Mesendoderm (in vitro differentiated cells): ENCODE results near the gene CGB2.
"Not testable (repeated sequence)": the region's sequence is repeated elsewhere in the genome, so short reads cannot be mapped to it uniquely, and the experiment has no call there.

Experiments
- DNase-seq: peaks from one replicate; pipeline ENCODE4 v3.0.0; 2013
- H2AK5ac ChIP-seq: 2 replicates; pipeline ENCODE4 v1.6.1; 2013; ENCODE audit warnings: low read length, inconsistent platforms
- H2BK120ac ChIP-seq: 2 replicates; pipeline ENCODE4 v1.6.1; 2013; ENCODE audit warnings: low read depth, mild to moderate bottlenecking, low read length, moderate library complexity, mixed read lengths
- H2BK15ac ChIP-seq: replicated peaks from 2 replicates; pipeline ENCODE4 v1.6.1; 2013; ENCODE audit warnings: low read depth, mild to moderate bottlenecking, moderate library complexity
- H2BK5ac ChIP-seq: 2 replicates; pipeline ENCODE4 v1.6.1; 2013; ENCODE audit warnings: low read length, inconsistent platforms
- H3K18ac ChIP-seq: 2 replicates; pipeline ENCODE4 v1.6.1; 2013; ENCODE audit warnings: mild to moderate bottlenecking, low read length, mixed read lengths
- H3K23ac ChIP-seq: one replicate; pipeline ENCODE4 v1.6.1; 2013; ENCODE audit warnings: low read length
- H3K27ac ChIP-seq: 2 replicates; pipeline ENCODE4 v1.5.1; 2013; ENCODE audit warnings: low read depth, mild to moderate bottlenecking, inconsistent platforms, low read length, moderate library complexity
- H3K27me3 ChIP-seq: 2 replicates; pipeline ENCODE4 v1.6.1; 2013; ENCODE audit warnings: low read length, control low read depth, mild to moderate bottlenecking, inconsistent platforms; ENCODE audit not compliant: insufficient read depth, poor library complexity
- H3K36me3 ChIP-seq: 2 replicates; pipeline ENCODE4 v1.6.1; 2013; ENCODE audit warnings: low read length, inconsistent platforms; ENCODE audit not compliant: control insufficient read depth, insufficient read depth
- H3K4ac ChIP-seq: one replicate; pipeline ENCODE4 v1.6.1; 2013; ENCODE audit warnings: low read depth, mild to moderate bottlenecking, low read length, moderate library complexity
- H3K4me1 ChIP-seq: 2 replicates; pipeline ENCODE4 v1.6.1; 2013; ENCODE audit warnings: low read depth, low read length, inconsistent platforms; ENCODE audit not compliant: control insufficient read depth
- H3K4me2 ChIP-seq: 2 replicates; pipeline ENCODE4 v1.6.1; 2013; ENCODE audit warnings: low read length
- H3K4me3 ChIP-seq: 2 replicates; pipeline ENCODE4 v1.5.1; 2013; ENCODE audit warnings: mild to moderate bottlenecking, low read length
- H3K56ac ChIP-seq: one replicate; pipeline ENCODE4 v1.6.1; 2013; ENCODE audit warnings: low read length
- H3K79me1 ChIP-seq: 2 replicates; pipeline ENCODE4 v1.6.1; 2013; ENCODE audit warnings: low read length, inconsistent platforms
- H3K79me2 ChIP-seq: 2 replicates; pipeline ENCODE4 v1.6.1; 2013; ENCODE audit warnings: mild to moderate bottlenecking, low read length; ENCODE audit not compliant: control insufficient read depth, insufficient read depth
- H3K9ac ChIP-seq: 2 replicates; pipeline ENCODE4 v1.6.1; 2013; ENCODE audit warnings: low read length, inconsistent platforms
- H4K5ac ChIP-seq: one replicate; pipeline ENCODE4 v1.6.1; 2013; ENCODE audit warnings: low read length
- H4K8ac ChIP-seq: one replicate; pipeline ENCODE4 v1.6.1; 2013; ENCODE audit warnings: low read depth, mild to moderate bottlenecking, control low read depth, low read length, moderate library complexity
- WGBS: extraction: QIAGEN DNeasy Blood & Tissue Kit; methylation state at CpG from one replicate; pipeline ENCODE4 v1.1.7; 2013; ENCODE audit warnings: low lambda C conversion rate, missing lambda C conversion rate; ENCODE audit not compliant: insufficient coverage; ENCODE audit errors: extremely low coverage; 5-methylcytosine and 5-hydroxymethylcytosine counted together

The CGB2 gene

GRCh38 chr19:49043548-49043947 lies 11.9 kb downstream of the CGB2 start, which contains the start of gene CGB5:
CGB5 (plus strand) TSS chr19:49043848; CDS start chr19:49044210, 362 bp downstream.
- H3K79me1 ChIP-seq, H3K4ac ChIP-seq, H3K56ac ChIP-seq, H3K79me2 ChIP-seq, H3K18ac ChIP-seq, H3K27me3 ChIP-seq, H2BK5ac ChIP-seq, DNase-seq, H3K9ac ChIP-seq, H3K4me3 ChIP-seq, H4K8ac ChIP-seq, H3K27ac ChIP-seq, H3K4me1 ChIP-seq, H2BK120ac ChIP-seq, H2AK5ac ChIP-seq, H3K4me2 ChIP-seq, H2BK15ac ChIP-seq, H3K36me3 ChIP-seq, H4K5ac ChIP-seq, H3K23ac ChIP-seq: not testable (repeated sequence)
- WGBS, result no CpG with 5 or more reads among the region's 15 CpGs

DNA sequence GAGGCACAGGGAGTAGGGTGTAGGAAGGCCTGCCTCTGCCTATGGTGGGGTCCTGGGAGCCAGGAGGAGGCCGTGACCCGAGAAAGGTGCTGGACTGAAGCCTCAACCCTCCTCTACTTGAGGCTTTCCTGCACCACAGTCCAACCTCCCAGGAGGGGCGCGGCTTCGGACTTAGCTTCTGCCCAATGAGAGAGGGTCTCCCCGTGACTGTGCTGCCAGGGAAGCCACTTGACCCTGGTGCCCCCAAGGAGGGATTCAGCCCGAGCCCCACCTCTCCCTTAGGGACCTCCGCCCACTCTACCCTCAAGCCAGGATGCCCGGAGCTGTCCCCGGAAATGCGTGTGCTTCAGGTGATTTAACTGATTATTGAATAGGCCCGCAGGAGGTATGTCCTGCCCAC lies 17.3 kb downstream of the CGB2 start, which contains the start of gene CGB8:
Gene CGB8 (minus strand): TSS at position 101 of the 400 bp plus-strand sequence. CDS start 372 bp downstream, outside the sequence.
- H2BK120ac ChIP-seq, H4K8ac ChIP-seq, H3K4me1 ChIP-seq, H4K5ac ChIP-seq, H3K36me3 ChIP-seq, H3K4me2 ChIP-seq, H3K79me2 ChIP-seq, H2BK15ac ChIP-seq, H3K23ac ChIP-seq, DNase-seq, H3K56ac ChIP-seq, H3K27ac ChIP-seq, H3K18ac ChIP-seq, H3K4me3 ChIP-seq, H3K4ac ChIP-seq, H3K9ac ChIP-seq, H2AK5ac ChIP-seq, H3K27me3 ChIP-seq, H3K79me1 ChIP-seq, H2BK5ac ChIP-seq: not testable (repeated sequence)
- WGBS, result no CpG with 5 or more reads among the region's 12 CpGs

GRCh38 chr19:49049834-49050233 lies 18.1 kb downstream of the CGB2 start:
- not testable (repeated sequence) for H3K9ac ChIP-seq, H3K4me1 ChIP-seq, H3K18ac ChIP-seq, H3K79me1 ChIP-seq, DNase-seq, H2BK5ac ChIP-seq, H2BK15ac ChIP-seq, H4K5ac ChIP-seq, H3K56ac ChIP-seq, H2AK5ac ChIP-seq, H3K4me2 ChIP-seq, H3K27me3 ChIP-seq, H3K27ac ChIP-seq, H3K4ac ChIP-seq, H4K8ac ChIP-seq, H3K23ac ChIP-seq, H3K36me3 ChIP-seq, H3K4me3 ChIP-seq, H2BK120ac ChIP-seq, H3K79me2 ChIP-seq
- WGBS, result no CpG with 5 or more reads among the region's 4 CpGs

DNA sequence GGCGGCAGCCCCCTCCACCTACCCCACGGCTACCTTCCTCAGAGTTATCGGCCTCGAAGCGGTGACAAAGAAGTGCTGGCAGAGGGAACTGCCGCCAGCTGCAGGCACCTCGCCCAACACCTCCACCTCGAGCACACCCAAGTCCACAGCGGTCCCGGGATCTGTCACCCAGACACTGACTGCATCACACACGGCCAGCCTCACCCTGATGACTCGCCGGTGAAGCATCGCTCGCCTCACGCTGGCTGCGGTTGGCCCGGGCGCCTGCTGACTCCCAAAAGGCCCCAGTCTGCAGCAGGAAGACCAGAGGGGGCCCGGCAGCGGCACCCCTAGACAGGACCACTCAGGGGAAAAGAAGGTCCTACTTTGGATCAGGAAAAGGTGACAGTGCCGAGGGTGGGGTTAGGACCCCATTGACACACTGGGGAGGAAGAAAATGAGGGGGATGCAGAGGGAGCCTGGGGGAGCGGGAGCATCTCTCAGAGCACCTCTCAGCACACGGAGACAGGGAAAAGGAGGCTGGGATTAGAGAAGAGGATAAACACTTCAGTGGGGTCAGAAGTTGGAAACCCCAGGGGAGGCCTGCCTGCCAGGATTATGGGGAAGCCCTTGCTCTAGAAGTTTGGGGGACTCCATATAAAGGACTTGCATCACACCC lies 18.8 kb downstream of the CGB2 start:
- H3K27ac ChIP-seq, H3K79me1 ChIP-seq, H3K56ac ChIP-seq, H4K8ac ChIP-seq, H3K4me1 ChIP-seq, H3K4me3 ChIP-seq, H3K4me2 ChIP-seq, H3K36me3 ChIP-seq, H3K18ac ChIP-seq, H3K79me2 ChIP-seq, H3K4ac ChIP-seq, H3K27me3 ChIP-seq, H2BK5ac ChIP-seq, H4K5ac ChIP-seq, H3K9ac ChIP-seq, H3K23ac ChIP-seq, H2BK15ac ChIP-seq, H2BK120ac ChIP-seq, H2AK5ac ChIP-seq: not testable (repeated sequence)
- WGBS, result no CpG with 5 or more reads among the region's 24 CpGs
- peak; percentile 51 for DNase-seq

DNA sequence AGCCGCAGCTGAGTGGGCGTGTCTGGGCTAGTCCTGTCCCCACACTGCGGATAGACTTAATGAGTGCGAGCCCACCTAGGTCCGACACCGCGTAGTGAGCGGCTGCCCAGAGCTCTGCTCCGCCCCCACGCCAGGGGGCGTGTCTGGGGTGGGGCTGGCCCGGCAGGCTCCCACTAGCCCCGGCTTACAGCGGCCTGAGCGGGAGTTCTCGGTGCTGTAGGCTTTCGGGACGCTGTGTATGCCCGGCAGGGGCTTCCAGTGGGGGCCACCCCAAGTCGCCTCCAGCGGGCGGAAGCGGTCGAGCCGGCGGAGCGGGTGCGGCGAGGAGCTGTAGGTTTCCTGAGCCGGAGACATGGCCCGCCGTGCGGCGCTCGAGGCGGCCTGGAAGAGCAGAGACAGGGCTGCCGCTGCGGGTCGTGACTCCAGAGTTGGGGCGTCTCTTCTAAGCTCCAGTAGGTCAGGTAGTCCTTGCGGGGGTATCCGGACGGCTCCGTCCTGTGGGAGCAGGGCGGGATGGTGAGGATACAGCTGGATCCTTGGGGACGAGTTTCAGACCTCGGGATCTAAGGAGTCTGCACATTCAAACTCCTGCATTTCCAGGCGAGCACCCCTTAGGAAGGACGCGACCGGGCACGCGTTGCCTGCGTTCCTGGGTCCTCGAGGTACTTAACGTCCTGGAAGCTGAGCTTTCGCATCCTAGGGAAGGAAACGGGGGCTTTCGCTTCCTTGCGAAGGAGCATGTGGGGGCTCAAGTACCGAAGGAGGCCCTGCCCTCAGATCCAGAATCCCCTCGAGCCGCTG lies 24.6 kb downstream of the CGB2 start:
- H3K27me3 ChIP-seq, result peaks cover 2% of the 10 kb centered on the region
- H4K8ac ChIP-seq, result no peak overlapping the region
- H3K9ac ChIP-seq, result peak overlapping the region; percentile 65
- H3K18ac ChIP-seq, result no peak overlapping the region
- H3K27ac ChIP-seq, result no peak overlapping the region
- H3K4me1 ChIP-seq, result no peaks in the 10 kb centered on the region
- H2BK15ac ChIP-seq, result no peak overlapping the region
- H3K36me3 ChIP-seq, result no peaks in the 10 kb centered on the region
- no peak overlapping the region for H4K5ac ChIP-seq
- H3K23ac ChIP-seq, result no peak overlapping the region
- peak overlapping the region; percentile 84 for H3K4me2 ChIP-seq
- no peak overlapping the region for H2BK5ac ChIP-seq
- DNase-seq, result peak; percentile 66
- H3K4ac ChIP-seq, result no peak overlapping the region
- H2AK5ac ChIP-seq, result no peak overlapping the region
- peak overlapping the region; percentile 84 for H3K56ac ChIP-seq
- WGBS, result no CpG with 5 or more reads among the region's 63 CpGs
- H3K79me1 ChIP-seq, result no peaks in the 10 kb centered on the region
- no peak overlapping the region for H3K4me3 ChIP-seq
- no peaks in the 10 kb centered on the region for H3K79me2 ChIP-seq
- no peak overlapping the region for H2BK120ac ChIP-seq
